Measurements from ENCODE around the gene UBB.
"Not testable (repeated sequence)": the region's sequence is repeated elsewhere in the genome, so short reads cannot be mapped to it uniquely, and the experiment has no call there.

UBB gene

DNA sequence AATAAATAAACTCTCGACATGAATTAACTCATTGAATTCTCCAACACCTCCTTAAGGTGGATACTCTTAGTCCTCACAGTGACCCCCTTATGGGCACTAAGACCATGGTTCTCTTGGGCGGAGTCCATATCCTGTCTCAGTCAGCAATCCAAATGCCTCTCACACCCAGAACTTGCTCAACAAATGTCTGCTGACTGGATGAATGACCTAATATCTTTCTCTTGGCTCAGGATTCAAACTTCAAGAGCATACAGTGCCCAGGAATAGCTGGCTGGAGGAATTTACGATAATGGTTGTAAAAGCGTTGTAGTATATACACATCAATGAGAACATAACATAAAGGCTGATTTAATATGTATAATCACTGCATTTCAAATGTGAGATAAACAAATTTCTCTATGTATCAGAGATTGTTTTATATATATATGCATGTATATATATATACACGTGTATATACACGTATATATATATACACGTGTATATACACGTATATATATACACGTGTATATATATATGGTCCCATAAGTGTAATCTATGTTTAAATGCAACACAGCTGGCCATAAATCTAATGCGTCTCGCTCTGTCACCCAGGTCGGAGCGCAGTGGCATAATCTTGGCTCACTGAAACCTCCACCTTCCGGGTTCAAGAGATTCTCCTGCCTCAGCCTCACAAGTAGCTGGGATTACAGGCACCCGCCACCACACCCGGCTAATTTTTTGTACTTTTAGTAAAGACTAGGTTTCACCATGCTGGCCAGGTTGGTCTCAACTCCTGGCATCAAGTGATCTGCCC, 6.5 kb upstream of the UBB start:
- DNase-seq (ENCODE audit: low read depth, low spot score), result no peak

GRCh38 chr17:16377941-16378341, 3.0 kb upstream of the UBB start:
- DNase-seq (ENCODE audit: low read depth, low spot score), result no peak

DNA sequence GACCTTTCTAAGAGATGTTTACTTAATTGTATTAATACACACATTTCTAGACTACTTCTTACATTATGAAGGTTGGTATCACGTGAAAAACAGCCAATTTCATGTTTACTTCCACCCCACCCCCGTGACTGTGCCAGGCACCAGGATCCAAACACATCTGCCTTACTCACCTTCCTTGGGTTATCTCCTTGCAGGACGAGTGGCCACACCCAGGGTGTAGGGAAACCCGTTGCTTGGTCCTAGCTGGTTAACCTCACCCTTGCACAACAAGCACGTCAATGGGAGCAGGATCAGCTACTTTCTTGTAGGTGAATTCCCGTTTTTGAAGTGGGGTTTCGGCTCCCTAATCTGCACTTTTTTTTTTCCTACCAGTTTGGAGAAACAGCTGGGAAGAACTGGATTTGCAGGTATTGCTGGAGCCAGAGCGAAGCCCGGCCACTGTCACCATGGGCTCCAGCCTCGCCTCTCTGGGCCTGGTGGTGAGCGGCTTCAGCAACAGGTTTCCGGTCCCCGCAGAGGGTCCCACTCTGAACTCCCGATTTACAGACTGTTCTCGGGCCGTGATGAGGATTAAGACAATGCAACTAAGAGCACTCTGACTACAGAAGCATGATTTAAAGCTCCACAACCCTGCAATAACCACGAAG, 2.1 kb upstream of the UBB start:
- no peak for DNase-seq (ENCODE audit: low read depth, low spot score)

GRCh38 chr17:16379654-16380053, 1.2 kb upstream of the UBB start:
- no peak for DNase-seq (ENCODE audit: low read depth, low spot score)

GRCh38 chr17:16381496-16381820, 567 bp downstream of the UBB start:
- DNase-seq (ENCODE audit: low read depth, low spot score), result peak; percentile 1

- DNase-seq (ENCODE audit: low read depth, low spot score), result no peak
Observed at GRCh38 chr17:16383216-16383615, 2.3 kb downstream of the UBB start.

DNA sequence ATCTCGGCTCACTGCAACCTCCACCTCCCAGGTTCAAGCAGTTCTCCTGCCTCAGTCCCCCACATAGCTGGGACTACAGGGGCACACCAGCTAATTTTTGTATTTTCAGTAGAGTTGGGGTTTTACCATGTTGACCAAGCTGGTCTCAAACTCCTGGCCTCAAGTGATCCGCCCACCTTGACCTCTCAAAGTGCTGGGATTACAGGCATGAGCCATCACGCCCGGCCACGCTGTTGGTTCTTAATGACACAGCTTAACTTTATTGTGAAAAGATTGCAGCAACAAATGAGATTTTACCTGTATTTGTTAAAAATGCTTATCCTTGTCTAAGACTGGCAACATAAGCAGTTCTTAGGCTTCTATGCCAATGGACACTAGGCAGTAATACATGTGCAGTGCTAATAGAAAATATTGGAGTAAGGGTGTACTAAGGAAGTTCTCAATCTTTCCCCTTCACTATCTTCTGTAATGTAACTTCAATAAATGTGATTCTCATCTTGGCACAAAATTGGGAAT, 2.9 kb downstream of the UBB start:
- DNase-seq (ENCODE audit: low read depth, low spot score), result no peak

- no peak for DNase-seq (ENCODE audit: low read depth, low spot score)
Observed at GRCh38 chr17:16384557-16384956, 3.7 kb downstream of the UBB start.

DNA sequence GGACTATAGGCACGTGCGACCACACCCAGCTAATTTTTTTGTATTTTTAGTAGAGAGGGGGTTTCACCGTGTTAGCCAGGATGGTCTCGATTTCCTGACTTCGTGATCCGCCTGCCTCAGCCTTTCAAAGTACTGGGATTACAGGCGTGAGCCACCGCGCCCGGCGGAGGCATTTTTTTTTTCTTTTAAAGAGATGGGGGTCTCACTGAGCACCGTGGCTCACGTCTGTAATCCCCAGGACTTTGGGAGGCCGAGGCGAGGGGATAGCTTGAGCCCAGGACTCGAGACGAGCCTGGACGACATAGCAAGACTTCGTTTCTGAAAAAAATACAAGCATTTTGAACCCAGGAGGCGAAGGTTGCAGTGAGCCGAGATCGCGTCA, 5.2 kb downstream of the UBB start:
- not testable (repeated sequence) for DNase-seq (ENCODE audit: low read depth, low spot score)

- DNase-seq (ENCODE audit: low read depth, low spot score), result no peak
Observed at GRCh38 chr17:16391451-16391850, 10.6 kb downstream of the UBB start.

DNA sequence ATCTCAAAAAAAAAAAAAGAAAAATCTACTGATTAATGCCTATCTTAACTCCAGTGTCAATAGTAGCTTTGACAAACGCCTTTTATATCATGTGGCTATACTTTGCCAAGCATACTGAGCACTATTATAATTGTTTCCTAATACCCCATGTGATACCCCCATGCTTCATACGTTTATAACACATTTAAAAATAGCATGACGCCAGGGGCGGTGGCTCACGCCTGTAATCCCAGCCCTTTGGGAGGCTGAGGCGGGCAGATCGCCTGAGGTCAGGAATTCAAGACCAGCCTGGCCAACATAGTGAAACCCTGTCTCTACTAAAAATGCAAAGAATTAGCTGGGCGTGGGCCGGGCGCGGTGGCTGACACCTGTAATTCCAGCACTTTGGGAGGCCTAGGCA, 11.6 kb downstream of the UBB start:
- not testable (repeated sequence) for DNase-seq (ENCODE audit: low read depth, low spot score)

DNA sequence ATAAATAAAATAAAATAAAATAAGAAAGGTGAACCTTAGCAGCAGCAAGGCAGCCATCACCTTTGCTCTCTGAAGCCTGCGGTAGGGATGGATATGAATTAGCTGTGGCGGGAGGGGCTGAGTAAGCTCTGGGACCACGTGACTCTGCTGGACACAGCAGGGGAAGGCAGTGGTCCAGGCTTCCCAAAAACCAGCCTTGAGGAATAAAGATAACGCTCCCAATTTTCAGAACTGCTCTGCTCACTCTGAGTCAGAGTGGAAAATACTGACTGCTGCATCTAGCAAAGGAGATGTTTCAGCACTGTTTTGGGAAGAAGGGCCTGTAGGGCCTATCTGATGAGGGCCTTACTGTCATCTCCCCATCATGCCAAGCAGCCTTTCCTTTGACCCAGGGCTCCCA, 15.0 kb downstream of the UBB start:
- DNase-seq (ENCODE audit: low read depth, low spot score), result not testable (repeated sequence)

DNA sequence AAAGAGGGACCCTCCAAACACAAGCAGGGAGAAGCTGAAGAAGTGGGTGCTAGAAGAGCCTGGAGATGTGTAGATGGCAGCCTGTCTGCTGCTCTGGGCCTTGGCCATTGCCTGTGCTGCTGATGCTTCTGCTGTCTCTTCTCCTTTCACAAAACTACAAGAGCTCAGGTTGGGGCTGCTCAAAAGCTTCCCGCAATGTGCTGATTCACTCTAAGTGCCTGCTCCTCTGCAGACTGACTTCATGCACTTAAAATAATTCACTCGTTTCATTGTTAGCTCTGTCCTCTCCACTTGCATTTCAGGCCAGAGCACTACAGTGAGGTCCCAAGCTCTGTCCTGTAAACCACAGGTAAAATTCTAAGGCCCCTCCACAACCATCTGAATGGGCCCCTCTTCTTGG, 15.8 kb downstream of the UBB start:
- DNase-seq (ENCODE audit: low read depth, low spot score), result not testable (repeated sequence)

DNA sequence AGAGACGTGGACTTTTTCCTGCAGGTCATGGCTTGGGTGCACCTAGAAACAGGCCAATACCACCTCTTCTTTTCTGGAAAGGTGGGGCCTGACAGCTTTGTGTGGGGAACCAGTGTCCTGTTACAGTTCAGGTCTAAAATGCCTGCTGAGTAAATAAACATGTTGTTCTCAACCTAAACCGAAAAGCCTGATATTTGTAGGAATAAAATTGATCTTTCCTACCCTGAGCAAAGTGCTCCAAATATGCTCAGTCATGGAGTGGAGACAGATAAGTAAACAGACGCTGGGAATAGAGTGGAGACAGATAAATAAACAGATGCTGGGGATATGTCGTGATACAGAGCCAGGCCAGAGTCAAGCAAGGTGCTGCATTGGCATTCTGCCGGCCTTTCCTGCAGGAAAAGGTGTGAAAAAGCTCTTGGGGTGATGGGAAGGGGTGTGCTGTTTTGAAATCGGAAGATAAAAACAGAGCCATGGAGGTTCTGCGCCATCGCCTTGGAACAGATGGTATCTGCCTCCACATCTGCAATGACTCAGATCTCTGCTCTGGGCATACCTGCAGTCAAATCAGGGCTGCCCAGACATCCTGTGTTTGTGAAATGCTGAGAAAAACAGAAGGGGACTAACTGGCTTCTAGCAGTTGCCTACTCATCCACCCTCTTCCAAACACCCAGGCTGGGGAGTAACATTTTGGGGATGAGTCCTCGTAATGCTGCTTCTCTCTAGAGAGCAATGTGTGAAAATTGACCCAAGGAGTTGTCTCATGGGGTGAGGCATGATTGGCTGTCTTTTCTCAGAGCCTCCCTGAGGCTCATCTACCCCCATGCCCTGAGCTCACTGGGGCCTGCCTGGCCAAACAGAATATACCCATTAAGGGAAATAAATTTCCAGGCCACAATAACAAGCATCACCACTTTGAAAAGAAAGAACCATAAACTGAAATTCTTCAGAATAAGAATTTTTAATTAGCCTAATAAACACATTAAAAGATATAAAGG, 17.7 kb downstream of the UBB start:
- DNase-seq (ENCODE audit: low read depth, low spot score), result no peak

DNA sequence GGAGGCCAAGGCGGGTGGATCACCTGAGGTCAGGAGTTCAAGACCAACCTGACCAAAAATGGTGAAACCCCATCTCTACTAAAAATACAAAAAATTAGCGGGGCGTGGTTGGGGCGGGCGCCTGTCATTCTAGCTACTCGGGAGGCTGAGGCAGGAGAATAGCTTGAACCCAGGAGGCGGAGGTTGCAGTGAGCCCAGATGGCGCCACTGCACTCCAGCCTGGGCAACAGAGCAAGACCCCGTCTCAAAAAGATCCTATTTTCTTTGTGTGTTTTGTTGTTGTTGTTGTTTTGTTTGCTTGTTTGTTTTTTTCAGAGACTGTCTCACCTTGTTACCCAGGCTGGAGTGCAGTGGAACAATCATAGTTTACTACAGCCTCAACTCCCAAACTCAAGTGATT, 23.0 kb downstream of the UBB start:
- not testable (repeated sequence) for DNase-seq (ENCODE audit: low read depth, low spot score)

DNA sequence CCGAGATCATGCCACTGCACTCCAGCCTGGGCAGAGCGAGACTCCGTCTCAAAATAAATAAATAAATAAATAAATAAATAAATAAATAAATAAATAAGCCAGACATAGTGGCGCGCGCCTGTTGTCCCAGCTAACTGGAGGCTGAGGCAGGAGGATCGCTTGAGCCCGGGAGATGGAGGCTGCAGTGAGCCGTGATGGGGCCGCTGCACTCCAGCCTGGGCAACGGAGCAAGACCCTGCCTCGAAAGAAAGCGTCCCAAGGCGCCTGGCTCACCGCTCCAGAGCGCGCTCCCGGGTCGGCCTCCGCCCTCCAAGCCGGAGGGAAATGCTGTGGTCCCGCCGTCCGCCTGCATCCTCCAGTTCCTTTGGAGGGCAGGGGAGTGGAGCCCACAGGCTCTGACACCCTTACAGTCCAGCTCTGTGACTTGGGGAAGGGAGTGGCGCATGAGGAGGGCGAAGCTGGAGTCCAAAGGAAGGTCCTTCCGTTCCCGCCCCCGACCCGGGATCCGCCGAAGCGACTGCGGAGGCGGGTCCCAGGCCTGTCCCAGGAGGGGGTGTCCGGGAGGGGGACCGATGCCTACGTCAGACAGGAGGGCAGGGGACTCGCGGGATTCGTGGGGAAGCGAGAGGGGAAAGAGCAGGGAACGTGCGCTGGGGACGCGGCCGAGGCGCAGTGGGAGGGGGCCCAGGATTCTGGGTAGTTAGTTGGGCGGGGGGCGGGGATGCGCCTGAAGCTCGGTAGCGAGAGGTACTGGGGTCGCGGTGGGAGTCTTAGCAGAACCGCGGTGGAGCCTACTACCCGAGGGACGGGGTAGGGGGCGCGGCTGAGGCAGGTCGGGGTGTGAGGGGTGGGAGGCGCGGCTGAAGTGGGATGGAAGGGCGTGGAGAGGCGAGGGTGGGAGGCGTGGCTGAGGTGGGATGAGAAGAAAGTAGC, 26.1 kb downstream of the UBB start:
- no peak for DNase-seq (ENCODE audit: low read depth, low spot score)

DNA sequence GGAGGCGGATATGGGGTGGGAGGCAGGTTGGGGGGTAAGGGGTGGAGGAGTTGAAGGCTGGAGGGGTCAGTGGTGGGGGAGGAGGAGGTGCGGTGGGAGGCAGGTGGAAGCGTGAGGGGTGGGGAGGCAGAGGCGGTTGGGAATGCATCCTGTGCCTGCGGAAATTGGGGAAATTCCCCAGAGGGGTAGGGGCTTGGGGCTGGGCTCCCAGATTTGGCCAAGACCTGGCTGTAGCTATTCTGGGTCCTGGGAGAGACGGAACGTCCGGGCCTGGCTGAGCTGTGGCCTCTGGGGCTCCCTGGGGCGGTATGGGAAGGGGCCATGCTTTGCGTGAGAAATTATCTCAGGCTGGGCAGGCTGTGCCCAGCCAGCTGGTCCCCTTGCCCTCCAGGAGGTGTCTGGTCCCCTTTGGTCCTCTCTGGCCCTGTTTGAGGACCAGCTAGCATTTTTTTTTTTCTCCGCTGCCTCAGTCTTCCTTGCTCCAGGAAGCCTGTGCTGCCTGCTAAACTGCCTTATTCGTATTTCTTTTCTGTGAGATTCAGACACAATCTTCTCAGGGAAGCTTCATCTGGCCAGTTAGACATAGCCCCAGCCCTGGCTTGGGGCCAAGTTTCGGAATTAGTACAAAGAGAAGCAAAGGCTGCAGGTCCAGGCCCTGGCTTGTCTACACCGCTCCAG, 27.2 kb downstream of the UBB start:
- no peak for DNase-seq (ENCODE audit: low read depth, low spot score)

DNA sequence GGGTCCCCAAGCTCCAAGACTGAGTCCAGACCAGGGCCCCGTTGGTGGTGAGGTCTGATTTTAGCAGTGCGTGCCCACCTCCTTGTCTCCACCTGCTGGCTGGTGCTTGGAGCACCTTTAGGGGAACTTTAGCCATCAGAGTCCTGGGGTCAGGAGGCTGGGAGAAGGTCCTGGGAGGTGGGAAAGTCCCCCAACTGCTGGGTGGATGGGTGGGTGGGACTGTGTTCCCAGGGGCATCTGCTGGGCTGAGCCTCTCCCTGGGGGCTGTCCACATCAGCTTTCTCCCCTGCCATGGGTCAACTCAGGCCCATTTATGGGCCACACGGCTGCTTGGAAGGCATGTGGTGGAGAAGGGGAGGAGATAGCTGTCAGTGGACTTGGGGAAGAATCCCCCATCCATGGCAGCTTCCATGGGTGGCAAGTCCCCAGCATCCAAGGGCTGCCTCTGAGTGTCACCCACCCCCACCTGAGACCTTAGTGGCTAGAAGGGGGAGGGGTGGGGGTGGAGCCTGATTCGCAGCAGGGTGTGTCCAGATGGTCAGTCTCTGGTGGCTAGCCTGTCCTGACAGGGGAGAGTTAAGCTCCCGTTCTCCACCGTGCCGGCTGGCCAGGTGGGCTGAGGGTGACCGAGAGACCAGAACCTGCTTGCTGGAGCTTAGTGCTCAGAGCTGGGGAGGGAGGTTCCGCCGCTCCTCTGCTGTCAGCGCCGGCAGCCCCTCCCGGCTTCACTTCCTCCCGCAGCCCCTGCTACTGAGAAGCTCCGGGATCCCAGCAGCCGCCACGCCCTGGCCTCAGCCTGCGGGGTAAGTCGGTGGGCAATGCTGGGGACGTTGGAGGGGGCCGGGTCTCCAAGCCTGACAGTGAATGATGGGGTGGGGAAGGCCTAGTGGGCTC, 34.4 kb downstream of the UBB start, which contains the start of gene TRPV2:
TRPV2 (plus strand) TSS at position 541 of the 894 bp plus-strand sequence. CDS start 2,098 bp downstream, outside the sequence.
- no peak for DNase-seq (ENCODE audit: low read depth, low spot score)

GRCh38 chr17:16417399-16417798, 36.5 kb downstream of the UBB start:
- no peak for DNase-seq (ENCODE audit: low read depth, low spot score)
